ENCODE results near the gene KAZN.

KAZN gene

GRCh38 chr1:15070145-15070748 lies 471.8 kb downstream of the KAZN start:
- TF ChIP-seq CTCF (IDR thresholded peaks at IDR 0.05; ENCODE audit: insufficient read depth, missing control alignments) = no peak
- no peak for FAIRE-seq
- DNase-seq (ENCODE audit: insufficient read length, low spot score) = no peak

GRCh38 chr1:15071936-15072335 lies 473.5 kb downstream of the KAZN start:
- no peak for DNase-seq (ENCODE audit: insufficient read length, low spot score)
- TF ChIP-seq CTCF (IDR thresholded peaks at IDR 0.05; ENCODE audit: insufficient read depth, missing control alignments) = no peak
- no peak for FAIRE-seq

- DNase-seq (ENCODE audit: insufficient read length, low spot score) (no peak), FAIRE-seq (no peak)
Measured at GRCh38 chr1:15073799-15074308, 475.4 kb downstream of the KAZN start.

GRCh38 chr1:15075175-15075574 lies 476.7 kb downstream of the KAZN start:
- no peak for FAIRE-seq
- DNase-seq (ENCODE audit: insufficient read length, low spot score) = no peak
- no peak for TF ChIP-seq CTCF (IDR thresholded peaks at IDR 0.05; ENCODE audit: insufficient read depth, missing control alignments)

More at GRCh38 chr1:15073799-15074308, 475.4 kb downstream of the KAZN start:
- TF ChIP-seq CTCF (IDR thresholded peaks at IDR 0.05; ENCODE audit: insufficient read depth, missing control alignments) = no peak

GRCh38 chr1:15075817-15076216 lies 477.3 kb downstream of the KAZN start:
- FAIRE-seq (no peak), DNase-seq (ENCODE audit: insufficient read length, low spot score) (no peak)
- no peak for TF ChIP-seq CTCF (IDR thresholded peaks at IDR 0.05; ENCODE audit: insufficient read depth, missing control alignments)

GRCh38 chr1:15076807-15077206 lies 478.3 kb downstream of the KAZN start:
- FAIRE-seq = no peak
- no peak for TF ChIP-seq CTCF (IDR thresholded peaks at IDR 0.05; ENCODE audit: insufficient read depth, missing control alignments)

GRCh38 chr1:15077384-15077783 lies 478.9 kb downstream of the KAZN start:
- FAIRE-seq = no peak
- DNase-seq (ENCODE audit: insufficient read length, low spot score) = no peak
- TF ChIP-seq CTCF (IDR thresholded peaks at IDR 0.05; ENCODE audit: insufficient read depth, missing control alignments) = no peak

More at GRCh38 chr1:15076807-15077206, 478.3 kb downstream of the KAZN start:
- DNase-seq (ENCODE audit: insufficient read length, low spot score) = no peak
